Measurements from ENCODE around the gene BAZ2A.

GRCh38 chr12:56568146-56568545 is 62.0 kb downstream of the BAZ2A start:
- TF ChIP-seq CTCF (IDR thresholded peaks at IDR 0.05): no peak
- no peak for TF ChIP-seq POLR2A (IDR thresholded peaks at IDR 0.05)
